ENCODE results near the gene LRRTM2.

LRRTM2 gene

DNA sequence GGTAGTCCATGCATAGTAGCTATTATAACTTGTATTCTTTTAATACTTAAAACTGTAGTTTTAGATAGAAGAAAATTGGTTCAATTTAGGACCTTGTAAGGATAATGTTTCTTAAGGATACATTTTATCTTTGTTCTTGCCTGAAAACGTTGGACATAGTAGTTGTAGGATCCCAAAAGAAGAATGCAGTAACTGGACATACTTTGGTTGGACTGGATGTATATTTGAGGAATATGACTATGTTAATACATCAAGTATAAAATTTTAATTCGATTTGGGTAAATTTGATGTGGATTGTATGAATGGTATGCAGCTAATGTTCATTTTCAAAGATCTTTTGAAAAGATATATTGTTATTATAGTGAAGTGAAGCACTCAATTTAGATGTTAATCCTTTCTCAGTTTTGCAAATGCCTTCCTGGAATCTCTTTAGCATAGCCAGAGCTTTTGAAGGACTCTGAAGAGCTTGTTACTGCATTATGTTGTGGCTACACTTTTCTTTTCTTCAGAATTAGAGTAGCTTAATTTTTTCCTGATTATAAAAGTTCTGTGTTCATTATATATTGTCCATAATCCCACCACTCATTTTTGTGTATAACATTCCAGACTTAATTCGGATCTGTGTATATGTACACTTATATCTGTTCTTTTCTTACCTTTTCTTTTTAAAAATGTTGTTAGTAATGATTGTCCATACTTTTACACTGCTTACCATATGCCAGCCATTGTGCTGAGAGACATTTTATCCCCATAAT, 41.2 kb downstream of the LRRTM2 start:
- DNase-seq = no peak

DNA sequence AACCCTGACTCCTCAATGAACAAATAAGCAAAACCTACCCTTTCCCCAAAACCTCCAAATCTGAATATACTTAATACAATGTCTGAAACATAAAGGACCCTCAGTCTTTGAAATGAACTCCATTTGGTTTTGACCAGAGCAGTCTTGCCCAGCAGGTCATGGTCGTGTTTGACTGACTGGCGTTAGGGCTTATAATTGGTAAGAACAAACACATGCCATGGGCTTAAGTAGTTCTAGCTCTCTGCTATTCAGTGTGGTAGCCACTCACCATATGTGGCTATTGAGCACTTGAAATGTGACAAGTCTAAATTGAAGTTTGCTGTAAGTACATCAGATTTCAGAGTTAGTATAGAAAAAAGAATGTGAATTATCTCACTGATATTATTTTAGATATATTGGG, 42.1 kb downstream of the LRRTM2 start:
- no peak for DNase-seq

DNA sequence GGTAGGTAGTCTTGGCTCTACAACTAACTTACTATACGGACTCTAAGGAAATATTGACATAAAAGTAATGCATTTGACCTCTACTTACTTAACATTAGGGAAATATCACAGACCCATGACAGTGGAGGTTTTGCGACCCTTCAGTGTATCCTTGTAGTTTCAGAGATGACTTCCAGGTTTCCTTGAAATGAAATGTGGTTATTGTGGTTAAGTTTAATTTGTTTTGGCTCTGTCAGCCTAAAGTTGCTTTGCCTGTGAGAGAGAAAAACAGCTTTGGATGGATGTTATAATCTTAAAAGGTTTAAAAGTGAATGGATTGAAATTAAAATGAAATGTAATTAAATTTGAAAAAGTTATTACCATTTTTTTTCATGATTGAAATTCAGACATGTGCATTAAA, 42.9 kb downstream of the LRRTM2 start:
- DNase-seq = no peak

DNA sequence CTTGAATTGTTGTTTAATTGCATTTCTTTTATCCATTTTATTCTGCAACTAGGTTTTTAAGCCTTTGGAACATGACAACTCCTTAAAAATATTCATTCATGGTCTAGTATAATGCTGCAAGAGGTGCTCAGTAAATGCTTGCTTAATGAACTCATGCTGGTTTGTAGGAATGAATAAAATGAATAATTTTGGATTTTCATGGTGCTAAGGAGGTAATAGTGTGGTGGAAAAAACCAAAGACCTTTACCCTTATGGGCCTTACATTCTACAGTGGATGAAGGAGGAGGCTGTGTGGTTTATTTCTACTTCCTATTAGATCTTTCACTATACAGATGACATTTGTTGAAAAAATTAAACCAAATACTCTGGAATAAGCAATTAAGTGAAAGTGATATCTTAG, 43.4 kb downstream of the LRRTM2 start:
- no peak for DNase-seq

DNA sequence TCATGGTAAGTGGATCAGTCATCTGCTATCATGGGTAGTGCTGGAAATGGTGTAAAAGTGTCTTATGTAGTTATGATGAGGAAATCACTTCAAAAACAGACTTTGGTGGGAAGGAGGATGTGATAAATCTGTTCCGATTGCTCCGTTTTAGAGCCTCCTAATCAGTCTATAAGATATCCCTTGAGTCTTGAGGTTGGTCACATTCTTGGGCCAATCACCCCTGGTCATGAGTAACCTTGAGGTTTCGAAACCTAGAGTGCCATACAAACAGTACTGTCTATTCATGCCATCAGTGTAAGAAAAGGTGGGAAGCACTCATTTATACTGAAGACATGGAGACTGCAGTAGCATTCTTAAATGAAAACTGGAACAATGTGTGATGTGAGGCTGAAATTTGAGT, 45.8 kb downstream of the LRRTM2 start:
- no peak for DNase-seq

DNA sequence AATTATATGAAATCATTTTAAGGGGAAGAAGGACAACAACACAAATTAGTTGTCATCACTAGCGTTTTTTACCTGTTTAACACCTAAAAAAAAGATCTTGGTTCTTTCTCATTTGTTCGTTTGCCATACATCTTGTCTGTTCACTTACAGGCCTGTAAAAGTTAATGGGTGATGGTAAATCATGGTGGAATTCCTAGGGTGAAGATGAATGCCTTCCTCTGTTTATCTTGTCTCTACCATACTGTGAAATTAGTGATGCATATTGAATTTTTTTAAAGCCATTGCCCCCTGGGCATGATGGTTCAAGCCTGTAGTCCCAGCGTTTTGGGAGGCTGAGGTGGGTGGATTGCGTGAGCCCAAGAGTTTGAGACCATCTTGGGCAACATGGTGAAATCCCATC, 46.6 kb downstream of the LRRTM2 start:
- no peak for DNase-seq

DNA sequence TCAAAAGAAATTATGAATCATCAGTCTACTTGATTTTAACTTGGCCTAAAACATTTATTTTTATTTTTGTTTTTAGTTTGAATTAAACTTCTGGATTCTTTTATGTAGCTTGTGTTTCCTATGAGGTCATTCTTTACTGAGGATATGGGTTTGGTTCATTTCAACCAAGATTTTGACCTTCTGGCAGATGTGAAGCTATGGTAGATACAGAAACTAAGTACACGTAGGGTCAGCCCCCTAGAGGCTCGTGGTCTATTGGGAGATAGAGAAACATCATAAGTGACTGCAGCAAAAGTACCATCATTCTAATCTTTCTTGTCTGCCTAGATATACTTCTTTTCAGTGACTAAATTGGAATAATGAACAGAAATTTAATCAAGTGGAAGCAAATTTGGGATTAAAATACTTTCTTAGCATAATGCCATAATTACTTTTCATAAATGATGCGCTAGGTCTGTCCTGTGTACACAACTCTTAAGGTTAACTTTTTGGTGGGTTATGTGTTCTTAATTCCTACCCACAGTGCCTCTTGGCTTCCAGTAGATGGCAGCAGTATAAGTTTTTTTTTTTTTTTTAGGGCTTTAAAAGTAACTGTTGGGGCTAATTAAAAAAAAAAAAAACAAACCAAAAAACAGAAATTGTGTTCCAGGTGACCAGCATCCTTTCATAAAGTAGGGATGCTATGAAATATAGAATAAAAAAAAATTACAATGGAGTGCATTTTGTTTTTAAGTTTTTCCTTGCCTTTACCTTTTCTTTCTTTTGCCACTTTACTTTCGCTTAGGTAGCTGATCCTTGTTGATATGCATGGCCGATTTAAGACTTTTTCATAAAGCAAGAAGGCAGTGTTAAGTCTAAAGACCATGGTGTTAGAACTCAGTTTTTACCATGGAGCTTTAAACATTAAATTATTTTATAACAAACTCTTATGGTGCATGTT, 49.9 kb downstream of the LRRTM2 start:
- no peak for DNase-seq

DNA sequence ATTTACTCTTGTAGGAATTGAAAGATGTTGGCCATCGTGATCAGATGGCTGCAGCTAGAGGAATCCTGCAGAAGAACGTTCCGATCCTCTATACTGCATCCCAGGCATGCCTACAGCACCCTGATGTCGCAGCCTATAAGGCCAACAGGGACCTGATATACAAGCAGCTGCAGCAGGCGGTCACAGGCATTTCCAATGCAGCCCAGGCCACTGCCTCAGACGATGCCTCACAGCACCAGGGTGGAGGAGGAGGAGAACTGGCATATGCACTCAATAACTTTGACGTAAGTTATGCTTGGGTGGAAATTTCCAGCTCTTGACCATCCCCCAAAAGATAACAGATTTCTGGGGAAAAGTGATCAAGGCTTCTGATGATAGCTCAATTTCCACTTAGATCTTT, 50.6 kb downstream of the LRRTM2 start:
- DNase-seq = no peak

DNA sequence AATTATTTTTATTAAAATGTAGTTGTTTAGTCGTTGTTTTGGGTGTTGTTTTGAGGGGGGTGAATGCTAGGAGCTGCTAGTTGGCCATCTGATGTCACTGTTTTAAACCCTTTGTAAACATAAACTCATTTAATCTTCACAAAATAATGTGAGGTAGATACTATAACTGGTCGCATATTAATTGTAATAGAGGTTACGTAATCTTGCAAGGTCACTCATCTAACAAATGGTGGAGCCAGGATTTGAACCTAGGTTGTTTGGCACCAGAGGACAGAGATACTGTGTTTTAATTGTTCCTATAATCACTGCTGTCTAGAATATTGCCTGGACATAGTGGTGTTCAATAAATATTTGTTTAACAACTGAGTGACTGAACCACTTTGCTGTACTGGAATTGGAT, 54.4 kb downstream of the LRRTM2 start:
- no peak for DNase-seq

DNA sequence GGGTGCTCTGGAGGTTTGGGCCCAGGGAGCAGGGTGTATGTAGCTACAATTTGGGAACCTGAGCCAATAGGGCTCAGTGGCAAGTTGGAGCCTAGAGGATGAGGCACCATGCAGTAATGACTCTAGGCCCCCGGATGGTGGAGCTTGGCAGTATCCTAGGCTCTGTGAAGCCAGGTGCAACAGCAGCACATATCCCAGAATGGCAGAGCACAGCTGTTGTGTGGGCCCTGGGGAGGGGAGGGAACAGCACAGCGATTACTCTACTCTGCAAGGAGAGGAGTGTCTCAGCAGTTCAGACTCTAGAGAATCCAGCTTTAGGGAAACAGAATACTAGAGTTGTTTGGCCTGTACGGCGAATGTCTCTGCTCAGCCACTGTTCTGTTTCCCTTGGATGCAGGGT, 56.1 kb downstream of the LRRTM2 start:
- peak; percentile 71 for DNase-seq

Data from femur (tissue), 1 donor.